Gastrocnemius medialis (tissue), 4 donors: ENCODE measurements around the gene RAB3GAP1. TPM values are rescaled to one million over a fixed set of nuclear protein-coding genes. Genes with fewer than 3 reads are reported as not detected.
"Not testable (repeated sequence)": the region's sequence is repeated elsewhere in the genome, so short reads cannot be mapped to it uniquely, and the experiment has no call there.

ENCODE experiments used
- ATAC-seq, 2 donors: fragments of 150-250 bp; one replicate each; pipeline ENCODE4 v1.9.1; 2016
- DNase-seq, 2 donors: peaks; one replicate each; pipeline ENCODE4 v3.0.0-alpha.2; 2019
- H3K27ac ChIP-seq, 4 donors: fragments of 200-600 bp; sonication (generic); 1 replicate in 1 of 4; 2 replicates in 3 of 4; pipeline ENCODE4 v1.5.1; 2016 to 2018; ENCODE audit warnings: mild to moderate bottlenecking in 2 of 4, moderate library complexity in 1 of 4
- H3K27me3 ChIP-seq, 3 donors: fragments of 200-600 bp; sonication (generic) in 2 of 3; 1 replicate in 1 of 3; 2 replicates in 2 of 3; pipeline versions ENCODE4 v1.5.1 to v1.6.0; 2016 to 2019; ENCODE audit warnings: mild to moderate bottlenecking in 1 of 3, moderate library complexity in 1 of 3
- H3K36me3 ChIP-seq, 2 donors: fragments of 200-600 bp; sonication (generic) in 1 of 2; one replicate each; pipeline ENCODE4 v1.5.1; 2017 to 2018
- H3K4me1 ChIP-seq, 2 donors: fragments of 200-600 bp; sonication (generic) in 1 of 2; one replicate each; pipeline ENCODE4 v1.5.1; 2016 to 2017; ENCODE audit warnings: mild to moderate bottlenecking in 2 of 2
- H3K4me3 ChIP-seq, 4 donors: fragments of 200-600 bp; sonication (generic) in 3 of 4; 1 replicate in 1 of 4; 2 replicates in 3 of 4; pipeline ENCODE4 v1.5.1; 2016 to 2019; ENCODE audit warnings: mild to moderate bottlenecking in 2 of 4
- H3K9me3 ChIP-seq, 3 donors: fragments of 200-600 bp; sonication (generic) in 2 of 3; 1 replicate in 1 of 3; 2 replicates in 2 of 3; pipeline ENCODE4 v1.5.1; 2016 to 2019
- POLR2A ChIP-seq, 2 donors: fragments of 450-650 bp; IDR thresholded peaks; one replicate each; pipeline ENCODE4 v1.6.1; 2017; ENCODE audit warnings: antibody characterized with exemption in 2 of 2, mild to moderate bottlenecking in 2 of 2, moderate library complexity in 2 of 2
- in situ Hi-C, 4 donors: fragments of 200-750 bp; cut with MboI; loops; one replicate each; pipeline versions ENCODE4 v1.15.0 to v1.8.0; 2017; ENCODE audit warnings: low sequenced_read_pairs in 4 of 4
- intact Hi-C: fragments of 100-400 bp; cut with DNase I; formaldehyde crosslinking; loops from one replicate; pipeline ENCODE4 v1.15.1; 2023; ENCODE audit warnings: low total_unique reads
- total RNA-seq, 4 donors: library from RNA; depleted of rRNA; stranded (reverse); fragments of >200 nt; gene quantifications; one replicate each; pipeline versions ENCODE4 v1.1.0 to v1.2.3, GENCODE V29; 2016
- TF ChIP-seq, protein P1 (sequence below), 5 experiments: fragments of 450-650 bp in 3 of 5; fragments of 200-600 bp in 2 of 5; sonication (generic) in 2 of 5; IDR thresholded peaks in 4 of 5; conservative IDR thresholded peaks in 1 of 5; 1 replicate in 4 of 5; 2 replicates in 1 of 5; pipeline ENCODE4 v1.5.1; 2016 to 2019; ENCODE audit warnings: antibody characterized with exemption in 5 of 5, mild to moderate bottlenecking in 3 of 5, moderate library complexity in 3 of 5

The RAB3GAP1 gene
- total RNA-seq, 4 donors from 2014 or later: 44.3 to 51.7 (median 46.5) TPM

- Histone ChIP-seq H3K9me3 (no peaks in the 10 kb centered on the region), H3K4me1 (peaks cover 0 to 8% of the 10 kb centered on the region in 2 donors), H3K27me3 (no peaks in the 10 kb centered on the region), H3K36me3 (no peaks in the 10 kb centered on the region), H3K4me3 (no peak overlapping the region), H3K27ac (no peak overlapping the region)
- TF ChIP-seq, protein P1, sequence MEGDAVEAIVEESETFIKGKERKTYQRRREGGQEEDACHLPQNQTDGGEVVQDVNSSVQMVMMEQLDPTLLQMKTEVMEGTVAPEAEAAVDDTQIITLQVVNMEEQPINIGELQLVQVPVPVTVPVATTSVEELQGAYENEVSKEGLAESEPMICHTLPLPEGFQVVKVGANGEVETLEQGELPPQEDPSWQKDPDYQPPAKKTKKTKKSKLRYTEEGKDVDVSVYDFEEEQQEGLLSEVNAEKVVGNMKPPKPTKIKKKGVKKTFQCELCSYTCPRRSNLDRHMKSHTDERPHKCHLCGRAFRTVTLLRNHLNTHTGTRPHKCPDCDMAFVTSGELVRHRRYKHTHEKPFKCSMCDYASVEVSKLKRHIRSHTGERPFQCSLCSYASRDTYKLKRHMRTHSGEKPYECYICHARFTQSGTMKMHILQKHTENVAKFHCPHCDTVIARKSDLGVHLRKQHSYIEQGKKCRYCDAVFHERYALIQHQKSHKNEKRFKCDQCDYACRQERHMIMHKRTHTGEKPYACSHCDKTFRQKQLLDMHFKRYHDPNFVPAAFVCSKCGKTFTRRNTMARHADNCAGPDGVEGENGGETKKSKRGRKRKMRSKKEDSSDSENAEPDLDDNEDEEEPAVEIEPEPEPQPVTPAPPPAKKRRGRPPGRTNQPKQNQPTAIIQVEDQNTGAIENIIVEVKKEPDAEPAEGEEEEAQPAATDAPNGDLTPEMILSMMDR (IDR thresholded peaks at IDR 0.05 in 4 of 5, conservative IDR thresholded peaks at IDR 0.05 in 1 of 5): no peak
- TF ChIP-seq POLR2A (IDR thresholded peaks at IDR 0.05): no peak
- ATAC-seq (no peak), DNase-seq (no peak)
- in situ Hi-C loops (no loop called here), intact Hi-C loops (no loop called here)
Observed at GRCh38 chr2:135086222-135086621, 34.1 kb downstream of the RAB3GAP1 start.

DNA sequence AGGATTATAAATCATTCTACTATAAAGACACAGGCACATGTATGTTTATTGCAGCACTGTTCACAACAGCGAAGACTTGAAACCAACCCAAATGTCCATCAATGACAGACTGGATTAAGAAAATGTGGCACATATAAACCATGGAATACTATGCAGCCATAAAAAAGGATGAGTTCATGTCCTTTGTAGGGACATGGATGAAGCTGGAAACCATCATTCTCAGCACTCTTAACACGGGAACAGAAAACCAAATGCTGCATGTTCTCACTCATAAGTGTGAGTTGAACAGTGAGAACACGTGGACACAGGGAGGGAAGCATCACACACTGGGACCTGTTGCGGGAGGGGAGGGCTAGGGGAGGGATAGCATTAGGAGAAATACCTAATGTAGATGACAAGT lies 37.5 kb downstream of the RAB3GAP1 start:
- H3K27me3 ChIP-seq, H3K4me1 ChIP-seq, DNase-seq, ATAC-seq, H3K9me3 ChIP-seq, in situ Hi-C loops, H3K4me3 ChIP-seq, H3K27ac ChIP-seq, intact Hi-C loops: not testable (repeated sequence)
- peaks cover 0 to 13% of the 10 kb centered on the region in 2 donors for H3K36me3 ChIP-seq

DNA sequence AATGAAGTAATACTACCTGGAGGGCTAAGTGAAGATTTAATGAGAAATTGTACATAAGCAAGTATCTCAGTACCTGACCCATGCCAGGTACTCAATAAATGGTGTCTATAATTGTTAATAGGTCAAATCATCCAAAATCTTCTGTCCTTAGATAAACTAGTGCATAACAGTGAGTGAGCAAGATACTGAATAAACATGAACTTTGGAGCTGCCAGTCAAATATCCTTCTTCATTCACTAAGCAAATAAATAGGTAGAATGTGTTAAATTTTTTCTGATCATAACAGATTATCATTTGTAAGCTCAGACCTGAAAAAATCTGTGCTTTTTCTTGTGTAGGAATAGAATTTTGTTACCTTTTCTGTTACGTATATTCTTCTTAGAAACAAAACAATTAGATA lies 39.6 kb downstream of the RAB3GAP1 start:
- in situ Hi-C loops: no loop called here

DNA sequence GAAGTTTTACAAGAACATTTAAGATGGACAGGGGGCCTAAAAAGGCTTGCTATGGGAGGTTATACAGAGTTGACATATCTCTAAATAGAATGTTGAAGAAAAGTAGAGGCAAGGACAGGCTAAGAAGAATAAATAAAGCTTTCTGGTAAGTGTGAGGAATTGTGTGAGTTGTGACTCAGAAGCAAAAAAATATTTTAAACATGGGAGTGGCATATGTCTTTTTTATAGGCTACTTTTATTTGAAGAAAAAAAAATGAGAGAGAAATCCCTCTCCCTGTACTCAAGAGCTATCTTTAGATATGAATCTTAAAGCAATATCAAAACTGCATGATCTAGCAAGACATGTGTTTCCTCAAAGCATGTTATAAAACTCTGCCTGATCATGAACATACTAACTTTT lies 41.1 kb downstream of the RAB3GAP1 start:
- in situ Hi-C loops: no loop called here
- DNase-seq (no peak), ATAC-seq (no peak)
- Histone ChIP-seq H3K9me3 (no peaks in the 10 kb centered on the region), H3K4me1 (no peaks in the 10 kb centered on the region), H3K27me3 (no peaks in the 10 kb centered on the region), H3K4me3 (no peak overlapping the region), H3K36me3 (peaks cover 0 to 27% of the 10 kb centered on the region in 2 donors), H3K27ac (no peak overlapping the region)
- intact Hi-C loops: no loop called here
- no peak for TF ChIP-seq POLR2A (IDR thresholded peaks at IDR 0.05)

More for the DNA sequence above, 39.6 kb downstream of the RAB3GAP1 start:
- intact Hi-C loops: no loop called here
- TF ChIP-seq POLR2A (IDR thresholded peaks at IDR 0.05): no peak
- TF ChIP-seq, protein P1 (IDR thresholded peaks at IDR 0.05 in 4 of 5, conservative IDR thresholded peaks at IDR 0.05 in 1 of 5): no peak
- Histone ChIP-seq H3K27ac (no peak overlapping the region), H3K4me1 (peaks cover 0 to 8% of the 10 kb centered on the region in 2 donors), H3K9me3 (no peaks in the 10 kb centered on the region), H3K36me3 (peaks cover 0 to 27% of the 10 kb centered on the region in 2 donors), H3K27me3 (no peaks in the 10 kb centered on the region), H3K4me3 (no peak overlapping the region)
- DNase-seq: no peak
- no peak for ATAC-seq

DNA sequence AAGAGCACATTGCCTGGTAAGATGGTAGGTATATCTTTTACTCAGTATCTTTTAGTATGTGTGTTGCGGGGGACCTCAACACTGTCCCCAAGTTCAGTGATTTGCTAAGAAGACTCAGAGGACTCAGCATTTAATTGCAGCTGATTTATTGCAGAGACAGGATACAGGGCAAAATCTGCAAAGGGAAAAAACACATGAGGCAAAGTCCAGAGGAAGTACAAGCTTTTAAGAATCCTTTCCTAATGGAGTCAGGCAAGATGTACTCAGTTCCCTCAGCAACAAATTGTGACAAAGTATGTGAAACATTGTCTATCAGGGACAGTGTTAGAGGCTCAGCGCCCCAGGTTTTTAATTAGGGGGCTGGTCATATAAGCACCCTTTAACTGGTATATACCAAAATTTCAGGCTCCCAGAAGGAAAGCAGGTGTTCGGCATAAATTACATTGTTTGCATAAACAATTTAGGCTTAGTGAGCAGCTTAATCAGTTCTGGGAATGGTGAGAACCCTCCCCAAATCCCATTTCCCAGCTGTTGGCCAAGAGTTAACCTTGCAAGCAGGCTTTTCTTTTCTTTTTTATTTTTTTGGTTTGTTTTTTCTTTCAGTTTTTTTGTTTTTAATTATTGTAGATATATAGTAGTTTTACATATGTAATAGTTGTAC lies 41.7 kb downstream of the RAB3GAP1 start:
- Histone ChIP-seq H3K4me1 (no peaks in the 10 kb centered on the region), H3K9me3 (no peaks in the 10 kb centered on the region), H3K27me3 (no peaks in the 10 kb centered on the region), H3K27ac (no peak overlapping the region), H3K36me3 (peaks cover 0 to 27% of the 10 kb centered on the region in 2 donors), H3K4me3 (no peak overlapping the region)
- no peak for ATAC-seq
- intact Hi-C loops (no loop called here), in situ Hi-C loops (no loop called here)
- TF ChIP-seq, protein P1 (IDR thresholded peaks at IDR 0.05 in 4 of 5, conservative IDR thresholded peaks at IDR 0.05 in 1 of 5): no peak
- TF ChIP-seq POLR2A (IDR thresholded peaks at IDR 0.05): no peak
- DNase-seq: no peak

GRCh38 chr2:135094508-135094907 lies 42.4 kb downstream of the RAB3GAP1 start:
- in situ Hi-C loops (no loop called here), intact Hi-C loops (no loop called here)
- Histone ChIP-seq H3K36me3 (peaks cover 0 to 27% of the 10 kb centered on the region in 2 donors), H3K27me3 (no peaks in the 10 kb centered on the region), H3K4me1 (no peaks in the 10 kb centered on the region), H3K27ac (no peak overlapping the region), H3K4me3 (no peak overlapping the region), H3K9me3 (no peaks in the 10 kb centered on the region)
- DNase-seq (no peak), ATAC-seq (no peak)
- TF ChIP-seq, protein P1 (IDR thresholded peaks at IDR 0.05 in 4 of 5, conservative IDR thresholded peaks at IDR 0.05 in 1 of 5): no peak
- no peak for TF ChIP-seq POLR2A (IDR thresholded peaks at IDR 0.05)
